Neuronal stem cell (in vitro differentiated cells): Measurements from ENCODE around the gene DPYSL3.

Experiments
- DNase-seq: peaks from one replicate; pipeline ENCODE4 v3.0.0-alpha.2; 2013; ENCODE audit warnings: low spot score
- H2AFZ ChIP-seq: one replicate; pipeline ENCODE4 v1.6.1; 2013; ENCODE audit warnings: mild to moderate bottlenecking, low read length, inconsistent platforms
- H2AK5ac ChIP-seq: 2 replicates; pipeline ENCODE4 v1.6.1; 2013; ENCODE audit warnings: low read depth, mild to moderate bottlenecking, inconsistent platforms, low read length, moderate library complexity, mixed read lengths
- H2BK120ac ChIP-seq: 2 replicates; pipeline ENCODE4 v1.6.1; 2013; ENCODE audit warnings: low read depth, mild to moderate bottlenecking, inconsistent platforms, low read length, moderate library complexity, mixed read lengths
- H2BK12ac ChIP-seq: one replicate; pipeline ENCODE4 v1.6.1; 2013; ENCODE audit warnings: low read length, inconsistent platforms
- H2BK15ac ChIP-seq: 2 replicates; pipeline ENCODE4 v1.6.1; 2013; ENCODE audit warnings: mild to moderate bottlenecking, low read length, inconsistent platforms, mixed read lengths
- H2BK5ac ChIP-seq: one replicate; pipeline ENCODE4 v1.6.1; 2013; ENCODE audit warnings: inconsistent platforms, mild to moderate bottlenecking, low read length, moderate library complexity
- H3K14ac ChIP-seq: one replicate; pipeline ENCODE4 v1.6.1; 2013; ENCODE audit warnings: low read length, inconsistent platforms
- H3K18ac ChIP-seq: 2 replicates; pipeline ENCODE4 v1.6.1; 2013; ENCODE audit warnings: low read length, inconsistent platforms
- H3K23ac ChIP-seq: 2 replicates; pipeline ENCODE4 v1.6.1; 2013; ENCODE audit warnings: low read depth, mild to moderate bottlenecking, mixed read lengths, low read length, inconsistent platforms; ENCODE audit not compliant: poor library complexity
- H3K27ac ChIP-seq: replicated peaks from 3 replicates; pipeline ENCODE4 v1.5.1; 2013; ENCODE audit warnings: low read length, inconsistent platforms
- H3K27me3 ChIP-seq, 3 experiments: 2 replicates each; pipeline ENCODE4 v1.6.1; 2013; ENCODE audit warnings: low read length in 3 of 3, mild to moderate bottlenecking in 2 of 3, inconsistent platforms in 1 of 3, low read depth in 1 of 3, mixed read lengths in 1 of 3, moderate library complexity in 1 of 3; ENCODE audit not compliant: control insufficient read depth in 3 of 3, insufficient read depth in 3 of 3
- H3K36me3 ChIP-seq, 2 donors: replicated peaks in 1 of 2; 2 replicates each; pipeline ENCODE4 v1.6.1; 2013; ENCODE audit warnings: low read length in 2 of 2; ENCODE audit not compliant: control insufficient read depth in 2 of 2, insufficient read depth in 2 of 2
- H3K4ac ChIP-seq: 2 replicates; pipeline ENCODE4 v1.6.1; 2013; ENCODE audit warnings: inconsistent platforms, mild to moderate bottlenecking, low read length, moderate library complexity
- H3K4me1 ChIP-seq, 2 donors: 1 replicate in 1 of 2; 2 replicates in 1 of 2; pipeline ENCODE4 v1.6.1; 2013; ENCODE audit warnings: low read length in 2 of 2, low read depth in 1 of 2; ENCODE audit not compliant: control insufficient read depth in 2 of 2, insufficient read depth in 1 of 2
- H3K4me2 ChIP-seq: one replicate; pipeline ENCODE4 v1.6.1; 2013; ENCODE audit warnings: mild to moderate bottlenecking, low read length, inconsistent platforms; ENCODE audit not compliant: insufficient read depth, poor library complexity, severe bottlenecking
- H3K4me3 ChIP-seq, 2 donors: 2 replicates each; pipeline ENCODE4 v1.5.1; 2013; ENCODE audit warnings: low read length in 2 of 2, mild to moderate bottlenecking in 2 of 2, inconsistent platforms in 1 of 2, moderate library complexity in 1 of 2
- H3K79me1 ChIP-seq: one replicate; pipeline ENCODE4 v1.6.1; 2013; ENCODE audit warnings: low read depth, mild to moderate bottlenecking, inconsistent platforms, low read length, moderate library complexity
- H3K9ac ChIP-seq: one replicate; pipeline ENCODE4 v1.6.1; 2013; ENCODE audit warnings: mild to moderate bottlenecking, low read depth, low read length, inconsistent platforms; ENCODE audit not compliant: poor library complexity
- H3K9me3 ChIP-seq, 2 donors: replicated peaks in 1 of 2; 2 replicates each; pipeline versions ENCODE3 to v1.6.1; 2013; ENCODE audit warnings: low read length in 2 of 2, mild to moderate bottlenecking in 2 of 2, inconsistent platforms in 1 of 2, low read depth in 1 of 2, mixed read lengths in 1 of 2, moderate library complexity in 1 of 2; ENCODE audit not compliant: control insufficient read depth in 2 of 2, insufficient read depth in 1 of 2
- H4K8ac ChIP-seq: one replicate; pipeline ENCODE4 v1.6.1; 2013; ENCODE audit warnings: low read depth, mild to moderate bottlenecking, inconsistent platforms, low read length, moderate library complexity
- H4K91ac ChIP-seq: one replicate; pipeline ENCODE4 v1.6.1; 2013; ENCODE audit warnings: low read length, low read depth, mild to moderate bottlenecking, inconsistent platforms; ENCODE audit not compliant: poor library complexity
- whole genome bisulfite sequencing, 2 donors: extraction: QIAGEN DNeasy Blood & Tissue Kit; methylation state at CpG; one replicate each; pipeline ENCODE4 v1.1.7; 2013; ENCODE audit warnings: missing lambda C conversion rate in 2 of 2, mixed read lengths in 1 of 2; ENCODE audit not compliant: insufficient read length in 2 of 2, insufficient replicate concordance in 1 of 2; ENCODE audit errors: extremely low coverage in 2 of 2; 5-methylcytosine and 5-hydroxymethylcytosine counted together

The DPYSL3 gene

GRCh38 chr5:147430628-147431027 lies 79.2 kb downstream of the DPYSL3 start:
- Histone ChIP-seq H2BK5ac (no peak overlapping the region), H2AFZ (no peak overlapping the region), H3K27ac (no peak overlapping the region), H2BK12ac (no peak overlapping the region), H2BK120ac (no peak overlapping the region), H3K9me3 (no peaks in the 10 kb centered on the region), H3K36me3 (peaks cover 0 to 62% of the 10 kb centered on the region in 2 donors), H4K8ac (no peak overlapping the region), H4K91ac (no peak overlapping the region), H3K18ac (no peak overlapping the region), H3K4me2 (no peak overlapping the region), H3K79me1 (no peaks in the 10 kb centered on the region), H3K23ac (no peak overlapping the region), H3K9ac (no peak overlapping the region), H3K4me1 (peaks cover 0 to 14% of the 10 kb centered on the region in 2 donors), H3K4ac (no peak overlapping the region), H3K4me3 (no peak overlapping the region), H3K14ac (no peak overlapping the region), H2BK15ac (no peak overlapping the region), H2AK5ac (no peak overlapping the region), H3K27me3 (no peaks in the 10 kb centered on the region)
- no peak for DNase-seq
- WGBS, 2 donors: no CpG with 5 or more reads among the region's 2 CpGs

- peaks cover 0 to 14% of the 10 kb centered on the region in 2 donors for H3K4me1 ChIP-seq
- no CpG with 5 or more reads among the region's 1 CpG for WGBS, 2 donors
- no peak overlapping the region for H3K4me3 ChIP-seq
- no peak overlapping the region for H3K23ac ChIP-seq
- H3K4me2 ChIP-seq: no peak overlapping the region
- no peak overlapping the region for H4K8ac ChIP-seq
- H3K18ac ChIP-seq: no peak overlapping the region
- H2AFZ ChIP-seq: no peak overlapping the region
- H2BK120ac ChIP-seq: no peak overlapping the region
- no peak overlapping the region for H2BK12ac ChIP-seq
- H2AK5ac ChIP-seq: no peak overlapping the region
- H3K36me3 ChIP-seq: peaks cover 5 to 69% of the 10 kb centered on the region in 2 donors
- no peak overlapping the region for H4K91ac ChIP-seq
- H2BK15ac ChIP-seq: no peak overlapping the region
- H3K4ac ChIP-seq: no peak overlapping the region
- no peak overlapping the region for H2BK5ac ChIP-seq
- no peak overlapping the region for H3K27ac ChIP-seq
- no peak overlapping the region for H3K14ac ChIP-seq
- no peak for DNase-seq
- no peaks in the 10 kb centered on the region for H3K79me1 ChIP-seq
- peaks cover 0 to 21% of the 10 kb centered on the region in 2 donors for H3K9me3 ChIP-seq
- H3K9ac ChIP-seq: no peak overlapping the region
- H3K27me3 ChIP-seq: no peaks in the 10 kb centered on the region
Observed at GRCh38 chr5:147427521-147428401, 82.1 kb downstream of the DPYSL3 start.

- Histone ChIP-seq H3K9me3 (peaks cover 0 to 23% of the 10 kb centered on the region in 2 donors), H3K79me1 (no peaks in the 10 kb centered on the region), H3K4me2 (no peak overlapping the region), H3K27me3 (no peaks in the 10 kb centered on the region), H3K27ac (no peak overlapping the region), H4K91ac (no peak overlapping the region), H3K14ac (no peak overlapping the region), H3K4me1 (peaks cover 0 to 7% of the 10 kb centered on the region in 2 donors), H3K18ac (no peak overlapping the region), H3K23ac (no peak overlapping the region), H3K4ac (no peak overlapping the region), H2BK5ac (no peak overlapping the region), H2AK5ac (no peak overlapping the region), H3K36me3 (peaks cover 5 to 71% of the 10 kb centered on the region in 2 donors), H3K9ac (no peak overlapping the region), H2BK120ac (no peak overlapping the region), H2BK15ac (no peak overlapping the region), H3K4me3 (no peak overlapping the region), H4K8ac (no peak overlapping the region), H2AFZ (no peak overlapping the region), H2BK12ac (no peak overlapping the region)
- no peak for DNase-seq
- WGBS, 2 donors: no CpG with 5 or more reads among the region's 3 CpGs
Observed at GRCh38 chr5:147426640-147427327, 83.1 kb downstream of the DPYSL3 start.

- Histone ChIP-seq H4K8ac (no peak overlapping the region), H3K27me3 (no peaks in the 10 kb centered on the region), H3K14ac (no peak overlapping the region), H2AFZ (no peak overlapping the region), H3K18ac (no peak overlapping the region), H3K9ac (no peak overlapping the region), H3K23ac (no peak overlapping the region), H2BK15ac (no peak overlapping the region), H3K36me3 (peaks cover 37 to 91% of the 10 kb centered on the region in 2 donors), H3K4me2 (no peak overlapping the region), H3K4me3 (no peak overlapping the region), H2BK5ac (no peak overlapping the region), H3K9me3 (peaks cover 0 to 9% of the 10 kb centered on the region in 2 donors), H2AK5ac (no peak overlapping the region), H2BK120ac (no peak overlapping the region), H3K79me1 (no peaks in the 10 kb centered on the region), H2BK12ac (no peak overlapping the region), H3K4ac (no peak overlapping the region), H3K27ac (no peak overlapping the region), H4K91ac (no peak overlapping the region), H3K4me1 (no peaks in the 10 kb centered on the region)
- no peak for DNase-seq
- no CpG with 5 or more reads among the region's 2 CpGs for whole genome bisulfite sequencing, 2 donors
Observed at GRCh38 chr5:147418613-147419012, 91.3 kb downstream of the DPYSL3 start.
